Measurements from ENCODE around the gene PTK6. TPM values are rescaled to one million over a fixed set of nuclear protein-coding genes. Genes with fewer than 3 reads are reported as not detected.
"Not testable (repeated sequence)": the region's sequence is repeated elsewhere in the genome, so short reads cannot be mapped to it uniquely, and the experiment has no call there.

The PTK6 gene
- total RNA-seq, 2 experiments from 2014 or later: 0.19 to 0.22 TPM

DNA sequence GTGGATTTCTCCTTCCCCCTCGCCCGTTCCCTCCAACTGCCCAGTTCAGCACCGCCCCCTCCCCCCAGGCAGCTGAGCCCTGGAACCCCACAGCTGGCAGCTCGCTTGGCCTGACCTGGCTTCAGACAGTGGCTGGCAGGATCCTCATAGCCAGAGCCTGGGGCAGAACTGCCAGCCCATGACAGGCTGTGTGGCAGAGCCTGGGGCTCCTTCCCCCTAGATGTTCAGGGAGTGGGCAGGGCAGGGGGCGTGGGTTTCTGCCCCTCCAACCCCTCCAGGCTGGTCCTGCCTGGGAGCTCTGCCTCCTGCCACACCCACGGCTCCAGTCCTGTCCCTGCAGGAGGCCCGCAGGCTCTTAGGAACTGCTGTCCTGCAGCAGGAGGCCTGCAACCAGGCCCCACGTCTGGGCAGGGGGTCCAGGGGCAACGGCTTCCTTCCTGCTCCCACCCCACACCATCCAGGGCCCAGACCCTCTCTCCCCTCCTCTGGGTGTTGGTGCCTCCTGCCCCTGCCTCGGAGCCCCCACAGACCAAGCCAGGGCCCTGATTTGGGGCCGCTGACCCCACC is 55.1 kb downstream of the PTK6 start:
- Histone ChIP-seq H3K4me1 (ENCODE audit: insufficient read depth, low read length) (no peaks in the 10 kb centered on the region), H3K27ac (ENCODE audit: low read depth in 1 of 2, low read length in 2 of 2) (no peak overlapping the region), H3K4me3 (ENCODE audit: low read length) (no peak overlapping the region), H3K36me3 (ENCODE audit: insufficient read depth, low read length) (no peaks in the 10 kb centered on the region), H3K27me3 (ENCODE audit: control insufficient read depth in 1 of 2, insufficient read depth in 2 of 2, low read length in 2 of 2) (peaks cover 16 to 30% of the 10 kb centered on the region in 2 experiments), H3K9me3 (ENCODE audit: control insufficient read depth in 1 of 2, insufficient read depth in 1 of 2, low read length in 2 of 2) (peaks cover 0 to 30% of the 10 kb centered on the region in 2 experiments)
- no peak overlapping the region for H3K4me3 Mint-ChIP-seq
- no peaks in the 10 kb centered on the region for H3K9me3 Mint-ChIP-seq
- H3K27ac Mint-ChIP-seq: no peak overlapping the region
- intact Hi-C loops (cut with DNase I, micrococcal nuclease): no loop called here
- H3K36me3 Mint-ChIP-seq (ENCODE audit: low read depth): no peaks in the 10 kb centered on the region
- TF ChIP-seq, protein P1, sequence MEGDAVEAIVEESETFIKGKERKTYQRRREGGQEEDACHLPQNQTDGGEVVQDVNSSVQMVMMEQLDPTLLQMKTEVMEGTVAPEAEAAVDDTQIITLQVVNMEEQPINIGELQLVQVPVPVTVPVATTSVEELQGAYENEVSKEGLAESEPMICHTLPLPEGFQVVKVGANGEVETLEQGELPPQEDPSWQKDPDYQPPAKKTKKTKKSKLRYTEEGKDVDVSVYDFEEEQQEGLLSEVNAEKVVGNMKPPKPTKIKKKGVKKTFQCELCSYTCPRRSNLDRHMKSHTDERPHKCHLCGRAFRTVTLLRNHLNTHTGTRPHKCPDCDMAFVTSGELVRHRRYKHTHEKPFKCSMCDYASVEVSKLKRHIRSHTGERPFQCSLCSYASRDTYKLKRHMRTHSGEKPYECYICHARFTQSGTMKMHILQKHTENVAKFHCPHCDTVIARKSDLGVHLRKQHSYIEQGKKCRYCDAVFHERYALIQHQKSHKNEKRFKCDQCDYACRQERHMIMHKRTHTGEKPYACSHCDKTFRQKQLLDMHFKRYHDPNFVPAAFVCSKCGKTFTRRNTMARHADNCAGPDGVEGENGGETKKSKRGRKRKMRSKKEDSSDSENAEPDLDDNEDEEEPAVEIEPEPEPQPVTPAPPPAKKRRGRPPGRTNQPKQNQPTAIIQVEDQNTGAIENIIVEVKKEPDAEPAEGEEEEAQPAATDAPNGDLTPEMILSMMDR (IDR thresholded peaks at IDR 0.05): no peak
- peaks cover 42% of the 10 kb centered on the region for H3K27me3 Mint-ChIP-seq
- ATAC-seq (ENCODE audit: poor library complexity) (no peak), DNase-seq (no peak)
- POLR2A ChIA-PET: no interaction called here
- no peaks in the 10 kb centered on the region for H3K4me1 Mint-ChIP-seq (ENCODE audit: low read depth)
- CTCF ChIA-PET: no interaction called here

DNA sequence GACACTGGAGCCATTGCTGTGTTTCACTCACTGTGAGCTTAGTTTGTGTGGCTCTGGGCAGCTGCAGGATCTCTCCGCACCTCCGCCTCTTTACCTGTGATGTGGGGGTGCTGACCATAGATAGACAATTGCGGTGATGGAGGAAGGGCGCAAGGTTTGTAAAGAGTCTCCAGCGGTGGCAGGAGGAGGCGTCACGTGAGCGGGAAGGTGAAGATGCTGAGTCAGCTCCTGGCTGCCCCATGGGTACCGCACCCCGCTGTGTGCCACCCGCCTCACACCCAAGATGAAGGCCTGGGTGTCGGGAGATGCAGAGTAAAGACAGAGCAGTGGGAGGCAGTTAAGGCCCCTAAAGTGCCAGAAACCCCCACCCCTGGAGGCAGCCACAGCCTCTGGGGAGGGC is 55.7 kb downstream of the PTK6 start:
- Mint-ChIP-seq H3K4me3 (no peak overlapping the region), H3K4me1 (ENCODE audit: low read depth) (no peaks in the 10 kb centered on the region), H3K9me3 (no peaks in the 10 kb centered on the region), H3K27ac (no peak overlapping the region), H3K27me3 (peaks cover 46% of the 10 kb centered on the region), H3K36me3 (ENCODE audit: low read depth) (no peaks in the 10 kb centered on the region)
- intact Hi-C loops (cut with DNase I, micrococcal nuclease): no loop called here
- Histone ChIP-seq H3K4me1 (ENCODE audit: insufficient read depth, low read length) (no peaks in the 10 kb centered on the region), H3K27me3 (ENCODE audit: control insufficient read depth in 1 of 2, insufficient read depth in 2 of 2, low read length in 2 of 2) (peaks cover 17 to 31% of the 10 kb centered on the region in 2 experiments), H3K9me3 (ENCODE audit: control insufficient read depth in 1 of 2, insufficient read depth in 1 of 2, low read length in 2 of 2) (peaks cover 0 to 28% of the 10 kb centered on the region in 2 experiments), H3K36me3 (ENCODE audit: insufficient read depth, low read length) (no peaks in the 10 kb centered on the region), H3K27ac (ENCODE audit: low read depth in 1 of 2, low read length in 2 of 2) (no peak overlapping the region), H3K4me3 (ENCODE audit: low read length) (no peak overlapping the region)
- ChIA-PET CTCF (no interaction called here), POLR2A (no interaction called here)
- no peak for ATAC-seq (ENCODE audit: poor library complexity)
- DNase-seq: no peak
- TF ChIP-seq, protein P1 (IDR thresholded peaks at IDR 0.05): no peak

DNA sequence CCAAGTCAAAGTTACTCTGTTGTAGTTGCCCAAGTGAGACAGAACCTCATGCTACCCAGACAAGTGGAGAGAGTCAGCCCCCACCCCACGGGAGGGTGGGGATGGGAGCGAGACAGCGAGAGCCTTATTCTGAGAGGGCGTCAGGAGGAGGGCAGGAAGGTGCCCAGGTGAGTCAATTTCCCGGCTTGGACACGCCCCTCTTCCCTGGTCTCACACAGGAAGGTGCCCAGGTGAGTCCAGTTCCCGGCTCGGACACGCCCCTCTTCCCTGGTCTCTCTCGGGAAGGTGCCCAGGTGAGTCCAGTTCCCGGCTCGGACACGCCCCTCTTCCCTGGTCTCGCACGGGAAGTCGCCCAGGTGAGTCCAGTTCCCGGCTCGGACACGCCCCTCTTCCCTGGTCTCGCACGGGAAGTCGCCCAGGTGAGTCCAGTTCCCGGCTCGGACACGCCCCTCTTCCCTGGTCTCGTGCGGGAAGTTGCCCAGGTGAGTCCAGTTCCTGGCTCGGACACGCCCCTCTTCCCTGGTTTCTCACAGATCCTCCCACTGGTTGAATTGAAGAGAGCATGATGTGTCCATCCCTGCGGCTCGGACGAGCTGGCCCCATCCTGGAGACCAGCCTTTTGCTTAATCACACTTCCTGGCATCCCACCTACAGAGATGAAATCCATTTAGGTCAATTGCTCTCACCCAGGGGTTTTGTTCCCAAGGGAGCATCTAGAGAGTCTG is 57.3 kb downstream of the PTK6 start:
- H3K4me3 Mint-ChIP-seq; POLR2A ChIA-PET; H3K36me3 Mint-ChIP-seq (ENCODE audit: low read depth); H3K27ac ChIP-seq (ENCODE audit: low read depth in 1 of 2, low read length in 2 of 2); ATAC-seq (ENCODE audit: poor library complexity); DNase-seq; H3K4me3 ChIP-seq (ENCODE audit: low read length); CTCF ChIA-PET; intact Hi-C loops (cut with DNase I, micrococcal nuclease); H3K9me3 Mint-ChIP-seq; H3K27ac Mint-ChIP-seq; H3K4me1 Mint-ChIP-seq (ENCODE audit: low read depth); H3K36me3 ChIP-seq (ENCODE audit: insufficient read depth, low read length); H3K4me1 ChIP-seq (ENCODE audit: insufficient read depth, low read length): not testable (repeated sequence)
- H3K9me3 ChIP-seq (ENCODE audit: control insufficient read depth in 1 of 2, insufficient read depth in 1 of 2, low read length in 2 of 2): peaks cover 0 to 26% of the 10 kb centered on the region in 2 experiments
- peaks cover 46% of the 10 kb centered on the region for H3K27me3 Mint-ChIP-seq
- H3K27me3 ChIP-seq (ENCODE audit: control insufficient read depth in 1 of 2, insufficient read depth in 2 of 2, low read length in 2 of 2): peaks cover 29 to 43% of the 10 kb centered on the region in 2 experiments

Data from CD4-positive, alpha-beta T cell (primary cell).